Prostate gland (tissue), 2 donors: ENCODE results near the gene C1orf52. TPM values are rescaled to one million over a fixed set of nuclear protein-coding genes. Genes with fewer than 3 reads are reported as not detected.
A peak's percentile ranks its signal among the peaks of the same experiment; 100 is the strongest.

ENCODE experiments used
- DNase-seq: peaks from one replicate; pipeline ENCODE4 v3.0.0-alpha.2; 2019; ENCODE audit warnings: low spot score
- H3K27ac ChIP-seq, 2 donors: fragments of 200-600 bp; sonication (generic); 2 replicates each; pipeline ENCODE4 v1.5.1; 2017 to 2019
- H3K27me3 ChIP-seq: fragments of 200-600 bp; sonication (generic); replicated peaks from 2 replicates; pipeline ENCODE4 v1.5.1; 2019; ENCODE audit not compliant: insufficient read depth
- H3K36me3 ChIP-seq, 2 donors: fragments of 200-600 bp; sonication (generic); 1 replicate in 1 of 2; 2 replicates in 1 of 2; pipeline versions ENCODE4 v1.5.1 to v1.8.1; 2017 to 2019
- H3K4me1 ChIP-seq: fragments of 200-600 bp; sonication (generic); replicated peaks from 2 replicates; pipeline ENCODE4 v1.5.1; 2019
- H3K4me3 ChIP-seq, 2 donors: fragments of 200-600 bp; sonication (generic); 2 replicates each; pipeline ENCODE4 v1.5.1; 2017 to 2019
- H3K9me3 ChIP-seq: fragments of 200-600 bp; sonication (generic); 2 replicates; pipeline ENCODE4 v1.5.1; 2017
- POLR2A ChIP-seq: fragments of 450-650 bp; IDR thresholded peaks from one replicate; pipeline ENCODE4 v1.6.1; 2016; ENCODE audit warnings: antibody characterized with exemption, mild to moderate bottlenecking
- POLR2AphosphoS5 ChIP-seq: sonication (generic); formaldehyde crosslinking; IDR thresholded peaks from one replicate; pipeline ENCODE4 v1.6.1; 2017; ENCODE audit warnings: antibody characterized with exemption
- WGBS: methylation state at CpG from one replicate; pipeline ENCODE4 v1.1.5; 2018; 5-methylcytosine and 5-hydroxymethylcytosine counted together
- intact Hi-C: fragments of 100-400 bp; cut with DNase I; formaldehyde crosslinking; loops from one replicate; pipeline ENCODE4 v1.14.2; 2022
- total RNA-seq, 2 donors: library from RNA; depleted of rRNA; stranded (reverse); fragments of >200 nt; gene quantifications; one replicate each; pipeline ENCODE4 v1.1.0, GENCODE V29; 2016
- TF ChIP-seq, protein P1 (sequence below), 4 experiments: fragments of 200-600 bp in 2 of 4; fragments of 450-650 bp in 2 of 4; sonication (generic) in 2 of 4; IDR thresholded peaks; 1 replicate in 3 of 4; 2 replicates in 1 of 4; pipeline ENCODE4 v1.5.1; 2016 to 2019; ENCODE audit warnings: antibody characterized with exemption in 4 of 4, mild to moderate bottlenecking in 2 of 4, moderate library complexity in 2 of 4

The C1orf52 gene
- total RNA-seq, 2 donors from 2014 or later: 12.7 to 30.5 TPM

- H3K27ac ChIP-seq: peak overlapping the region; percentile 87 to 88
These were observed 37.5 kb upstream of the C1orf52 start for GRCh38 chr1:85296980-85297379.

GRCh38 chr1:85295654-85296053, 36.2 kb upstream of the C1orf52 start:
- TF ChIP-seq POLR2AphosphoS5 (no peak), POLR2A (no peak)
- TF ChIP-seq, protein P1, sequence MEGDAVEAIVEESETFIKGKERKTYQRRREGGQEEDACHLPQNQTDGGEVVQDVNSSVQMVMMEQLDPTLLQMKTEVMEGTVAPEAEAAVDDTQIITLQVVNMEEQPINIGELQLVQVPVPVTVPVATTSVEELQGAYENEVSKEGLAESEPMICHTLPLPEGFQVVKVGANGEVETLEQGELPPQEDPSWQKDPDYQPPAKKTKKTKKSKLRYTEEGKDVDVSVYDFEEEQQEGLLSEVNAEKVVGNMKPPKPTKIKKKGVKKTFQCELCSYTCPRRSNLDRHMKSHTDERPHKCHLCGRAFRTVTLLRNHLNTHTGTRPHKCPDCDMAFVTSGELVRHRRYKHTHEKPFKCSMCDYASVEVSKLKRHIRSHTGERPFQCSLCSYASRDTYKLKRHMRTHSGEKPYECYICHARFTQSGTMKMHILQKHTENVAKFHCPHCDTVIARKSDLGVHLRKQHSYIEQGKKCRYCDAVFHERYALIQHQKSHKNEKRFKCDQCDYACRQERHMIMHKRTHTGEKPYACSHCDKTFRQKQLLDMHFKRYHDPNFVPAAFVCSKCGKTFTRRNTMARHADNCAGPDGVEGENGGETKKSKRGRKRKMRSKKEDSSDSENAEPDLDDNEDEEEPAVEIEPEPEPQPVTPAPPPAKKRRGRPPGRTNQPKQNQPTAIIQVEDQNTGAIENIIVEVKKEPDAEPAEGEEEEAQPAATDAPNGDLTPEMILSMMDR (IDR thresholded peaks at IDR 0.05): no peak
- no peaks in the 10 kb centered on the region for H3K27me3 ChIP-seq
- no peak overlapping the region for H3K4me3 ChIP-seq
- intact Hi-C loops: no loop called here
- no peak for DNase-seq
- H3K36me3 ChIP-seq: no peaks in the 10 kb centered on the region
- 83% methylated on average over 4 of the region's 4 CpGs for WGBS
- H3K4me1 ChIP-seq: peaks cover 11% of the 10 kb centered on the region
- no peaks in the 10 kb centered on the region for H3K9me3 ChIP-seq
- H3K27ac ChIP-seq: no peak overlapping the region

More at GRCh38 chr1:85296980-85297379, 37.5 kb upstream of the C1orf52 start:
- no peaks in the 10 kb centered on the region for H3K9me3 ChIP-seq
- intact Hi-C loops: no loop called here
- no peaks in the 10 kb centered on the region for H3K27me3 ChIP-seq
- TF ChIP-seq POLR2A (no peak), POLR2AphosphoS5 (no peak)
- TF ChIP-seq, protein P1 (IDR thresholded peaks at IDR 0.05): no peak
- H3K4me3 ChIP-seq: no peak overlapping the region
- peaks cover 11% of the 10 kb centered on the region for H3K4me1 ChIP-seq
- DNase-seq: no peak
- WGBS: 21% methylated on average over 1 of the region's 1 CpG
- H3K36me3 ChIP-seq: no peaks in the 10 kb centered on the region

DNA sequence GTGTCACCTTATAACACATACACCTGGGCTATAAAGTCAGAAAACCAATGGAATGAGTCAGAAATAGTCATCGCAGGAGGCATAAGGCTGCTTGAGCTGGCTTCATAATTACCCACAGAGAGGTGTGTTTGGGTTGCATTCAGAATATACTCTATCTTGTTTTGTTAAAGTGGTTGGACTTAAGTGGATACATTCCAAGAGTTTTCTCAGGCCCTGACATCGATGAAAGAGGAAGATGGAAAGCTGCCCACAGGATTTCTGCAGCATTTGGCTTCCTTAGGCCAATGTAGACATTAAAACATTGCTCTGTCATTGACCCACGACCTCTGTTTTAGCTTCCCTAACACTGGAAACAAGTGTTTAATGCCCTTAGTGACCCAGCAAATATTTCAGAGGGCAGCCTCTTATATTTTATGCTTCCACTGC, 35.6 kb upstream of the C1orf52 start:
- Histone ChIP-seq H3K36me3 (no peaks in the 10 kb centered on the region), H3K4me1 (peaks cover 11% of the 10 kb centered on the region), H3K27me3 (no peaks in the 10 kb centered on the region), H3K9me3 (no peaks in the 10 kb centered on the region), H3K4me3 (no peak overlapping the region), H3K27ac (no peak overlapping the region)
- intact Hi-C loops: no loop called here
- TF ChIP-seq, protein P1 (IDR thresholded peaks at IDR 0.05): no peak
- TF ChIP-seq POLR2A (no peak), POLR2AphosphoS5 (no peak)
- WGBS: 52% methylated on average over 3 of the region's 3 CpGs
- no peak for DNase-seq

- H3K27ac ChIP-seq: no peak overlapping the region
- no peak for DNase-seq
- H3K4me3 ChIP-seq: no peak overlapping the region
- TF ChIP-seq POLR2A (no peak), POLR2AphosphoS5 (no peak)
- TF ChIP-seq, protein P1 (IDR thresholded peaks at IDR 0.05): no peak
- no peaks in the 10 kb centered on the region for H3K36me3 ChIP-seq
- no peaks in the 10 kb centered on the region for H3K4me1 ChIP-seq
- H3K9me3 ChIP-seq: no peaks in the 10 kb centered on the region
- intact Hi-C loops: no loop called here
- WGBS: 94% methylated on average over 2 of the region's 2 CpGs
- no peaks in the 10 kb centered on the region for H3K27me3 ChIP-seq
These were observed 31.4 kb upstream of the C1orf52 start for GRCh38 chr1:85290826-85291225.

DNA sequence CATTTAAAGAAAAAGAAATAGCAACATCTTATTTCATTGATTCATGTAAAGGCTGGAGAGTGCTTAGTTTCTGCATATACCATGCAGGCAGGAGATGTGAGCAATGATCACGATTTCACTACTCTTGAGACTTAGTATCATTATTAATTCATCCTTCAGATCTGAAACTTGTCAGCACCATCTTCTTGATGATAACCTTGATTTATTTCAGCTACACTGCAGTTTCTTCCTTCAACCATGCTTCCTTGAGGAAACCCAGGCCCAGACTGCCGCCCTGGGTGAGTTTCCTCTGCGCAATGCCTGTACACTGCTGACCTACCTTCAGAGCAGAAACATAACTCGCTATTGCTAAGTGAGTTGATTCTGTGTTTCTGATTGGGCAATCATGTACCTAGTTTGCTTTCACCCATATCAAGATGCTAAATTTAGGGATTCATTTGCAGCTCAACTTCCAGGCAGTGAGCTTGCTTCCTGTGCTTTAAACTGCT, 30.4 kb upstream of the C1orf52 start:
- Histone ChIP-seq H3K36me3 (no peaks in the 10 kb centered on the region), H3K9me3 (no peaks in the 10 kb centered on the region), H3K27me3 (no peaks in the 10 kb centered on the region), H3K4me1 (no peaks in the 10 kb centered on the region), H3K27ac (no peak overlapping the region), H3K4me3 (no peak overlapping the region)
- TF ChIP-seq POLR2AphosphoS5: no peak
- 92% methylated on average over 4 of the region's 4 CpGs for WGBS
- DNase-seq: no peak
- intact Hi-C loops: no loop called here
